Stimulated activated CD4-positive, alpha-beta T cell treated with anti-CD3 and anti-CD28 coated beads, Interleukin-2, amount 100 ng/mL, for 24 hours (primary cell): ENCODE data around the gene LRRC46.

Experiments
- DNase-seq, 2 donors: peaks; one replicate each; pipeline ENCODE4 v3.0.0-alpha.2; 2020

The LRRC46 gene

DNA sequence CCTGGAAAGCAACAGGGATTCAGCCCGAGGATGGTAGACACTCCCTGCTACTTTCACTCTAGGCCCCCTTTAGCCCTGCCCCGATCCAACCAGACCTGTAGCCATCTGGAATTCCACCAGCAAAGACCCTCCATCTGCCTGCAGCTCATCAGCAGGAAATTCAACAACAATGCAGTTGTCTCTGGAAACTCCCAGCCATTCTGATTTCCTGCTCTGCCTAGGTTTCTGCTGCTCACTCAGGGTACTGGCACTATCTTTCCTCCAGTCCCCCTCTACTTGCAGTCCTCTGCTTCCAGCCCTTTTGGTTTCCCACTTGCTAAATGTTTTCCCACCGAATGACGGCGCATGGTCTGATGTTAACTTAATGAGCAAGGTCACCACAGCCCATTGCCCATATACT, 22.1 kb downstream of the LRRC46 start:
- DNase-seq = no peak

DNA sequence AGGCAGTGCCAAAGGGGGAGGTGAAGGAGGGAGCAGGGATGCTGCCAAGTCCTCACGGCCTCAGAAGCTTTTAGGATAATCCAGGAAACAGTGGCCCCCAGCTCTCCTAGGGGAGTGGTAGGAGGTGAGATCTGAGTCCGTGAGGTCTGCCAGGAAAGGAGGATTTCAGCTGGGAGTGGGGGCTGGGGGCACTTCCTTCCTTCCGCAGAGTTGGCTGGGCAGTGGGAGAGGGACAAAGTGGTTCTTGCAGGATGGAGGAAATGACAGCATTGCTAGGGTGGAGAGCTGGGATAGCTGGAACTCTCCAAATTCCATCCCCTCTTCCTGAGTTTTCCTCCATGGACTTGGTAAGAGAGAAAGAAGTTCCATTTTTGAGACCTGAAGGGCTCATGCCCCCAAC, 24.3 kb downstream of the LRRC46 start:
- no peak for DNase-seq

DNA sequence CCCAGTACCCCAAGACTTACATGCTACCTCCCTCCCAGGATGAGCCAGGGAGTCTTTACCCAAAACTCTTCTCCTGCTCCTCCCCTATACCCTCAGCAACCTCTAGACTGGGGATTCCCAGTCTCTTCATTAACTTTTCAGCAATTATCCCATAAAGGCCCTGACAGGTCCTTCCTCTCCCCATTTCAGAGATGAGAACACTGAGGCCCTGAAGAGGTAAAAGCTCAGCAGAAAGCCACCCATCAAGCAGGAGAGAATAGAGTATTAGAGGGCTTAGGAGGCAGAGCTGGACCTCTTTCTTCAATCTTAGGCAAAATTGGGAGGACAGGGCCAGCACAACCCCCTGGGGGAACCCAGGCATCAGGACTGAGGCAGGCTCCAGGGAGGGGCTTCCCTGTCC, 25.4 kb downstream of the LRRC46 start:
- DNase-seq = no peak

DNA sequence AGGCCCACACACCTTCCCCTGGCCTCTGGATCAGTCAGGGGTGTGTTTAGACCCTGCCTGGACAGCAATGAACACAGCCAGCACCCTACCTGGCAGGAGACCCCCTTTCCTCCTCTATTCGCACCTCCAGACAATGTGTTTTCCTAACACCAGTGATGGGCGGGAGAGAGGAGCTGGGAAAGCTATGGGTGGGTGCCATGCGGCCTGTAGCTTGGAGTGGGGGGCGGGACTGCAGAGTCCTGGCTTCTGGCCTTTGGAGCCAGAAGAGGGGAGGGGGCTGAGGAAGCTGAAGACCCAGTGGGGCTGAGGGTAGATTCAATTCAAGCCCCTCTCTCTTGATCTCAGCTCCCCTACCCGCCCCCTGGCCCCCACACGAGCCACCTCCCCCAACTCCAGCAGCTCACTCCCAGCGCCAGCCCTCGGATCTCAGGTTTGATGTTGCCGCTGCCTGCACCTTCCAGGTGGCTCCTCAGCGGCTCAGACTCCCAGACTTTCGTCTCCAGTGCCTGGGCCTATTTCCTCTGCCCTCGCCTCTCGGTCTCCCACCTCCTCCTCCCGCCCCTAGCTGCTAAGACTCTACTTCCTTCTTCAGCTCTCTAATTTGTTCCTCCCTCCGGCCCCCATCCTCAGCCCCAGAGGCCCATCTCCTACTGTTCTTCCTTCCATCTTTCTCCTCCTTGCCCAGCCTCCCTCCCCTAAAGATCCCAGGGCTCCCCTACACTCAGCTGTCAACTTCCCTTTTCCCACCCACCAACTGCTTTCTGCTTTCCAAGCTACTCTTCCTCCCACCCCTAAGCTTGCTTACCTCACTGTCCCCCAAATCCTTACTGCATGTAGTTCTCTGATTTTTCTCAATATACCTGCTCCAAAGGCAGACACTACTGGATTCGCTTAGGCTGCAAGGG, 26.3 kb downstream of the LRRC46 start:
- DNase-seq = no peak

DNA sequence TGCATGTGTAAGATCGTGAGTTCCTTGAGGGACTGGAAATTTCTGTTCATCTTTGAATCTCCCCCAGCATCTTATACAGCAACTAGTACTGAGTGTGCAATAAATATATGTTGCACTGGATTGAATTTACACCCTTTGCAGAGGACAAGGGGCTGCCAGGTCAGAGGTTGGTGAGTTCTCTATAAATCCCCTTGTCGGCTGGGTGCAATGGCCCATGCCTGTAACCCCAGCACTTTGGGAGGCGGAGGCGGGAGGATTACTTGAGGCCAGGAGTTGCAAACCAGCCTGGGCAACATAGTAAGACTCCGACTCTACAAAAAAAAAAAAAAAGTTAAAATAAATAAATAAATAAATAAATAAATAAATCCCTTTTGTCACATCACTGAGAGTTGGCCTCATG, 28.9 kb downstream of the LRRC46 start:
- DNase-seq = no peak

DNA sequence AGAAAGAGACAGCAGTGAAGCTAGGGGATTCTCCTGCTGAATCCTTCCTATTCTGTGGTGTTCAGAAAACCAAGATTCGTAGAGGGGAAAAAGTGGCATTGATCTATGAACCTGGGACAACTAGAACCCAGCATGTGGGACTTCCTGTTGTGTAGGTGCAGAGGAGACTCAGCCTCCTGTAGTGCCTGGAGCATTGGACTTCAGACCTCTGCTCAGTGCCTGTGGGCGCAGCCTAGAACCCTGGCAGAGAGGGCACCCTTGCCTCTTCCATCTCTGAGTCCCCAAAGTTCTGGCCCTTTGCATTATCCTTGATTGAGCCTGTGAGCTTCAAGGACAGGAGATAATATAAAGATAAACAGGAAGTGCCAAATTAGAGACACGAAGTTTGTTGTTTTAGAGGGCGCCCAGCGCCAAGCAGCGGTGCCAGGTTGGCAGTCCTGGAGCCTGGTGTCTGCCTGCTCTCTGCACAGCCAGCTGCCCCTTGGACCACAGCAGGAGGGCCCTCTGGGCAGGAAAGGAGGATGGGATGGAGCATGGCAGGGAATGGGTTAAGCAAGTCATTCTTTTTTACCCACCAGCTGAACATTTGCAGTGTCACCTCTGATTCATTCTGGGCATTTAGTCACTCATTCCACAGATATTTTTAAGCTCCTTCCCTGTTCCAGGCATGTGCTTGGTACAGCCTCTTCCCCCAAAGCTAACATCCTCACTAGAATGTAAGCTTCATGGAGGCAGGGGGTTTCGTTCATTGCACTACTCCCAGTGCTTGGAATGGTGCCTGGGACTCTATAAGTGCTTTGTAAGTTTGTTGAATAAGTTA, 31.4 kb downstream of the LRRC46 start:
- DNase-seq = no peak

DNA sequence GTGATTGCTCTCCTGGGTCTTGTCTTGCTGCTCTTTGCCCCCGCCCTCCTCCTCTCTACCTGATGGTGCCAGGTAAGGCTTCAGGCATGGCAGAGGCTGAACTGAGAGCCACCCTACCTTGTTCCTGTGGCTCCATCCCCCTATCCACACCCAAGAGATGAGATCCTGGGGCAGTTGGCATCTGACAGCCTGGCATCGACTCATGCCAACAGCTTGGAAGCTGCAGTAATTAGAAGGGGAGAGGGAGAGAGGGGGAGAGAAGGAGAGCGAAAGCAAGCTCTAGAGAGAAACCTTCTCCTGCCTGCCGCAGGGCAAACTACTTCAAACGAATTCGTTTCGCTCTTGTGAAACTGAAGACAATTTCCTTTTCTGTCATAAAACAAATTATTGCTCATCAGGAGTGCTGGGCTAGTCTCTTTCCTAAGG, 33.3 kb downstream of the LRRC46 start:
- no peak for DNase-seq

DNA sequence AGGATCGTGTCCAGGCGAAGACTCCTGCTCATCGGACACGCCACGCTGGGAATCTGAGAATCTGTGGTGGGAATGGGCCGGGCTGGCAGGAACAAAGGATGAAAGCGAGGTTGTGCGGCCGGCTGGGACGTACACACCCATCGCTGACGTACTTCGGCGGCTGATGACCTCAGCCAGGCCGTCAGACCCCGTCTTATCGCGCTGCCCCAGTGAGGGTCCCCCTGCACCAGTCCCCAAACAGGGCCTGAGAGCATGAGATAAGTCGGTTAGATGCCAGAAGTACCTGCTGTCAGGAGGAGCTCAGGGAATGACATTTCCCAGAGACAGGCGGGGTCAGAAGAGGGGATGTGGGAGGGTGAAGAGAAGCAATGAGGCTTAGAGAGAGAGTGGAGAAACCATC, 35.5 kb downstream of the LRRC46 start:
- no peak for DNase-seq

DNA sequence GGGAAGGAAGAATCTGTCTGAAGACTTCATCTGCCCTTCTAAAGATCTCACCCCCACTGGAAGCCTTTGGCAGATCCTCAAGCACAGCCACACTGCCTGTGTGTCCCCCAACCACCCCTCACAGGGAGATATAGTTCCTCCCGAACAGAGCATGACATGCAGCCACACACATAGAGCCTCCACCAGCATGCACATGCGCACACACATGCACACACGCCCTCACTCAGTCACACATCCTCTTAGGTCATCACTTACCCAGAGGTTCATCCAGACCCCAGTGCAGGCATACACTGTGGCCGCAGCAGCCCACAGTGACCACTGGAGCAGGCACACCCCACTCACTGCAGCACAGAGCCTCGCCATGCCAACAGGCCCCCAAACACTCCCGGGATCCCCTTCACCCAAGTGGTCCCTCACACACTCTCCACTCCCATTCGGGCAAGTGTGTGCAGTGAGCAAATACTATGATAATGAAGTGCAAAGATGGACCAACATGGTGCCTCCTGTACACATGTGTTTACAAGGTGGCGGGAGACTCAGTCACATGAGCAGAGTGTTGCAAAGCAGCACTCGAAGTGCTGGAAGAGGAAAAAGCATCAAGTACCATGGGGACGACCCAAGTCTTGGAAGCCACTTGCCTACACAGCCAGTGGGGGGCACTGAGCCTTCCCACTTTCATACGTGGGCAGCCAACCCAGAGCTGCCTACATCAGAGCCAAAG, 36.5 kb downstream of the LRRC46 start:
- no peak for DNase-seq

DNA sequence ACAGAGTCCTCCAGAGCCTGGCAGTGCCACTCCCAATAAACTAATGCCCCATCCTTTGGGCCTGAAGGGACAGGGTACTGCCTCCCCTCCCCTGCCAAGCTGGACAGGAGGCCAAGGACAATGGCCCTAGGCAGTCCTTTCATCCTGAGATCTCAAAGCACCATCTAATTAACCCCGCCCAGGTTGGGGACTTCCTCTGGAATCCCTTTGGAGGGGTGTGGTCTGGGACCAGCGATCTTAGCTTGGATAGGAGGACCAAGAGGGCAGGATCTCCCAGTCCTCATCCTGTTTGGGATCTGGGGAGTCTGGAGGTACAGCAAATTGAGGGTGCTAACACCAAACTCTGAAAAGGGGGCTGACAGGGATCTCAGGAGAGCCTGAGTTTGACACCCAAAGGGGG, 37.6 kb downstream of the LRRC46 start:
- no peak for DNase-seq

DNA sequence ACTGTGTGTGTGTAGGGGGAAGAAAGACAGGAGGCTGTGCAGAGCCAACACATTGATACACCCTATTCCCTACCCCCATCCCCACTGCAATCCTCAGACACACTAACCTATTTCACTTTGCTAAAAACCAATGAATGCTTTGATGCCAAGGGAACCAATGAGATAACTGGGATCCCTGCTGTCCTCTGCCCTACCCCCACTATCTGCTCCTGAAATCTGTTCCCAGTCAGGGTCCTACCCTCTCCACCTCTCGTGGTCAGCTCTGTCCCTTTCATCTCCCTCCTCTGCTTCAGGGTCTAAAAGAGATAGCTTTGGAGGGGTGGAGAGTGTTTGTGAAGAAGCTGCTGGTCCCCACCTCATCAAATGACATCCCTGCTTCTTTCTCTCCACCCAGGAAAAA, 38.6 kb downstream of the LRRC46 start:
- no peak for DNase-seq

DNA sequence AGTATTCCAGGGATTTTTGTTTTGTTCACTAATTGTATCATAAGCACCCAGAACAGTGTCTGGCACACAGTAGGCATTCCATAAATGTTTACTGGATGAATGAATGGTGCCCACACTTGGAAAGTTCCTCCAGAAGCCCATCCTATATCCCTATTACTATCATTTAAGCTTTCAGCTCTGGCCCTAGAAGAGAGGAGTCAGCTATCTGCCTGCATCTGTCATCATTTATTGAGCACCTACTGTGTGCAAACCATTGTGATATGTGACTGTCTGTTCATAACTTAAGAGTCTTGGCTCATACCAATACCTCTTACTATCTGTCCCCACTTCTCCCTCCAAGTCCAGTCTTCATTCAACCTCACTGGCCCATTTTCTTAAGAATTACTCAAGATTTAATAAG, 39.6 kb downstream of the LRRC46 start:
- no peak for DNase-seq

DNA sequence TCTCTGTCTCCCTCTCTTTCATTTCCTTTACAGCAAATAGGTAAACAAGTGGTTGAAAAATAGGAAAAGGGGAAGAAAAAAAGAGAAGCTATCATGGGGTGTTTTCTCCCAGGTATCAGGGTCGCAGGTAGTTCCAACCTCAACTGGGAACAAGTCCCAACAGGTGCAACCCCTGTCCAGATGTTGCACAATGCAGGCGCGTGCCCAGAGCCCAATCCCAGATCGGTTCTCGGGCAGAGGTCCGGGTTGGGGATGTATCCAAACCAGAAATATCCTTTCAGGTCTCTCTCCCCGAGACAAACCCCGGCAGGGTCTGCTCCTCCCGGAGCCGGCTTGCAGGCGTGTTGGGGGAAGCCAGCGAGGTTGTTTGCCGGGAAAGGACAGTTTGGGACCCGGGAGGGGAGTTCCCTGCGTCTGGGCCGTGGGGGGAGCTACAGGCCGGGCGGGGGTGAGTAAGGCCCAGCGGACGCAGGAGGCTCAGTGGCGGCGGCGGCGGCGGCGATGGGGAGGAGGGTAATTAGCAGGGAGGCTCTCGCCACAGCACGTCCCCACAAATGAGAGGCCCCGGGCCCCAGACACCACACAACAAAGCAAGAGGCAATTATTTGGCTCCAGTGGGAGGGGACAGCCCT, 40.7 kb downstream of the LRRC46 start:
- no peak for DNase-seq

DNA sequence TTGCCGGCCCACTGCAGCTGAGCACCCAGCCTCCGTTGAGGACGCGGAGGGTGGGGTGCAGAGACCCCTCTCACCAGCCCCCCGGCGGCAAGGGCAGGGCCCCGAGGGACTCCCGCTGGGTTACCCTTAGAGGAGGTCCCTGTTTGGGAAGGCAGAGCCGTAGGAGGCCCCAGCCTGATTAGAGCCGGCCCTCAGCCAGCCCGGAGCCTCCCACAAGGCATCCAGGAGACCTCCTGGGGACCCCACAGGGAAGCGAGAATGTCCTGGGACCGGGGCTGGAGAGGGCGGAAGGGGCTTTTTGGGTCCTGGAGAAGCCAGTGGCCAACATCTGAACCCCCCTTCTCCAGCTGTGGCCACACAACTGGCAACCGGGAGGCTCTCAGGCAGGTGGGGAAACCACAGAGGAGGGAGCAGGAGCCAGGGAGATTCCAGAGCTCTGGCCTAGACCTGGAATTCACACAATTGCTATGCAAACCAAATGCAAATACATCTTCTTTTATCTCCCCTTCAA, 41.2 kb downstream of the LRRC46 start:
- no peak for DNase-seq

DNA sequence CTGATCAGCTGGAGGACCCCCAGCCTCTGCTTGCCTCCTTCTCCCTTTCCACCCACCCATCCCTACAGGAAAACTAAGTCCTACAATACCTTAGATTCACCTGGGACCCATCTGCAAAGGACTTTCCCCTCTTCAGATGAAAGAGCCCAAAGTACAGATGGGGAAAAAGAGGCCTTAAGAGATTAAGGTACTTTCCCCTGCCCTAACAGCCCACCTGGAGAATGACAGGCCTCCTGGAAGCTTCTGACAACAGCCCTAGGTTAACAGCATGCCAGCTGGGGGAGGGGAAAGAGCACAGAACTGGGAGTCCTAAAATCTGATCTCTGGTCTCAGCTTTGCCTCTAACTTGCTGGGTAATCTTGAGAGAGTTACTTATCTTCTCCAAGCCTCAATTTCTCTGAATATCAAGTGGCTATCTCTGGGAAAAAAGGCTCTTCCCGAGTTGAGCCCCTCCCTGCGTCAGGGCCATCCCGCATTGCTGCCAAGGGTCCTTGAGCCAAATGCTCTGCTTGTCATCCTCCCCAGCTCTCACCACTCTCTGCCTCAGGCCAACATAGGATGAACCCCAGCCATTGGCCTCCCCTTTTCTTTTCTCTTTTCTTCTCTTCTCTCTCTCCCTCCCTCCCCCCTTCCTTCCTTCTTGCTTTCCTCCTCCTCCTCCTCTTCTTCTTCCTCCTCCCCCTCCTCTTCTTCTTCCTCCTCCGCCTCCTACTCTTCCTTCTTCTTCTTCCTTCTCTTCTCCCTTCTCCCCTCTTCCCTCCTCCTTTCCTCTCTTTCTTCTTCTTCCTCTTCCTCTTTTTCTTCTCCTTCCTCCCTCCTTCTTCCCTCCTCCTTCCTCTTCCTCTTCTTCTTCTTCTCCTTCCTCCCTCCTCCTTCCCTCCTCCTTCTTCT, 42.0 kb downstream of the LRRC46 start:
- no peak for DNase-seq

DNA sequence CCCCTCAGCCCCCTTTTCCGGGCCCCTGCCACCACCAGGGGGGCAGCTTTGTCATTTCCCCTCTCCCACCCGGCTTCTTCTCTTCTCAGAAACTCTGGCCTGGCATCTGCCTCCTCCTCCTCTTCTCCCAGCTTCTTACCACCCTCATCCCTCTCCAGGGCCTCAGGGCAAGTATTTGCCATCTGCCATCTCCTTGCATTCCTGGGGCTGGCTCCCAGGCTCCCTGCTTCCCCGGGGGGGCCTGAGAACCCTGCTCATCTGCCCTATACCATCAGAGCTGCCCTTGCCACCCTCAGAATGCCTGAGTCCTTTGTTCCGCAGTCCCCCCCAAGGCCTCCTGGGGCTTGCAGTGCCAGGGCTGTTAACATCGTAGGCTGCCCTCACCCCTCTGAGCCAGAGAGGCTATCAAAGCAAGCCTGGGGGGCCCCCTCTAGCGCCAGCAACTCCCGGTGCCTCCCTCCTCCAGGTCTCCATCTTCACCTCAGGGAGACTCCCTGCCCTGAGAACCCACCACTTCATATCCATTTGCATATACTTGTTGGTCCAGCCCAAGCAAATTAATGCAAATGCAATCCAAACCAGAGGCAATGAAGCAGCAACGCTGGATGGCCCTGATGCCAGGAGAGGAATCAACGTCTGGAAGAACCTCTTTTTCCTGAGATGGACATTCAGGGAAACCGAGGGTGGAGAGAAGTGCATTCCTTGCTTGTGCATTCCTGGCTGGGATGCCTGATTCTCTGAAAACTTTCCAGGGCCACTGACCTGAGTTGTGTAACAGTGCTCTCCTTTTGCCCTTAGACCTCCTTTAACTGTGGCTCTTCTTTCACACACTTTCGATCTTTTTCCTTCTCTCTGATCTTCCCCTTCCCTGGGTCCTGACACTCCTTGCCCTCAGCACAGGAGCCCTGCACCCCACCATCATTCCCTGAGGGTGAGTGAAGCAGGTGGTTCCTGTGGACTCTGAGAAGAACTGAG, 43.8 kb downstream of the LRRC46 start:
- no peak for DNase-seq

DNA sequence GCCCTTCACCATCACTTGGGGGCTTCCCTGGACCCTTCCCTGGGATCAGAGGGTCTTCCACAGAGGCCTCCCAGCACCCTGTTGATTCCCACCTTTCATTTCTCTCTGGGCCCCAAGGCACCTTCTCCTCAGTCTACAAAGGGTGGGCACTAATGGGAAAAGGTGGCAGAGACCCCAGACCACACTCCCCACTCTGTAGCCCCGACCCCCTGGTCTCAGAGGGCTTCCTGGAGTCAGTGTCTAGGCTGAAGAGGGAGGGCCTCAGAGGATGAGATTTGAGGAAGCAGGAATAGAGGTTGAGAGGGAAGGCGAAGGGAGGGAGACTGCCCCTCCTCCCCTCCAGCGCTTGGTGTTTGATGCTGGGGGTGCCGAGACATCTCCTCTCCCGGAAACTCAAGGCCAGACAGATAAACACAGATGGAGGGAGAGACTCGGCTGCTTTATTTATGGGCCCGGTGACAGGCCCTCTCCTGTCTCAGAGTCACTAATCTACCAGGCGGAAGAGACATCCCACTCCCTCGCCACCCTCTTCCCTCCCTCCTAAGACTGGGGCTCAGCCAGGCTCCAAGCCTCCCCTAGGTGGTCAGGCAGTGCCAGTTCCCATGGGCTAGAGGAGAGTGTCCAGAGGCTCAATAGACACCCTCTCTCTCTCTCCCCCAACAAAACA, 46.0 kb downstream of the LRRC46 start:
- DNase-seq = no peak

DNA sequence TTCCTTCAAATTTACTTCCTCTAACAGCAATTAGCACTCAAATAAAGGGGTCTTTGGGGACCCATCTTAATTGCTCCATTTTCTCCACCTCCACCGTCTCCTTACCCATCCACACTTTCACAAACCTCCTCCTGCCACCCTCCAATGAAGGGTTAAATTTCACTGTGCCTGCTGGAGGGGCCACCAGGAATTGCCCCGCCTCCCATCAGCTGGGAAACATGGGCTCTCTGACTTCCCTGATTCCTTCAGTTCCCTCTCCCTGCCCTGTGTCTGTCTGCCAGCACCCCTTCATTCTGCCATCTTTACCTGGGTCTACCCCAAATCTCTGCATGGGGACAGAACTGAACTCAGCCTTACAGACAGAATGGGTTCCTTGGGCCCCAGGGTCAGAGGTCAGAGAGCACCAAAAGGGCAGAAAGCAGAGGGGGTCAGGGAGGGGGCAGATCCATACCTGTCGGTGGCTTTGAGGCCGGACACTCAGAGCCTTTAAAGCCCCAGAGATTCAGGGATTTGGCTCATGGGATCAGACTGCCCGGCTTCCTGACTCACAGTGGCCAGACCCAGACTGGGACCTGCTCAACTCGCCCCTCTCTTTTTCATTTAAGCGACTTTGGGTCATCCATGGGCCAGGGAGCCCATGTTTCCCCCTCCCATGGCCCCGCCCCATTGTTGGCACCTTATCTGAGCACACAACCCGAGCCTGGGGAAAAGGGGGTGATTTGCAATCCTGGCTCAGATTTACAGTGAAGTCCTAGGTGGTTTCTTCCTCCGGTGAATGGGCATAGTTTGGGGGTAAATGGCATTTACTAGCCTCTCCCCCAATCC, 46.9 kb downstream of the LRRC46 start:
- no peak for DNase-seq

DNA sequence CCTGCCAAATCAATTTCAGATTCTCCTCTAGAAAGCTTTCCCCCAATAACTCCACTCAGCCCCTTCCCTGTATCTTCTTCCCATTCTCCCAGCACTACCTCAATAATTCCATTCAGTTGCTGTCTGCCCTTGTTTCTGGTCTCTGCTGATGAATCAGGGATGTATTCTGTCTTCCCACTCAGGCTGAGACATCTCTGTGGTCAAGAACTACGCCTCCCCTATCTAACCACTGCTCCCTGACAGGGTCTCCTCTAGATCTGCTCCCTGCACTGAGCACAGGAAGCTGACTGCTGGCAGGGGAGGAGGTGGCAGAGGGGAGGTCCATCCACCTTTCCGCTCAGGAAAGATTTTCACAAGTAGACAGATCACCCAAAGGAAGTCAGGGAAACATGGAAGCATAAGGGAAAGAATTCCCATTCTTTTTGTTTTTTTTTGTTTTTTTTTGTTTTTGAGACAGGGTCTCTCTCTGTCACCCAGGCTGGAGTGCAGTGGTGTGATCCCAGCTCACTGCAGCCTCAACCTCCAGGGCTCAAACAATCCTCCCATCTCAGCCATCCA, 47.6 kb downstream of the LRRC46 start:
- DNase-seq = no peak
